Umbilical cord (tissue), 2 donors: ENCODE results near the gene TDRD10. TPM values are rescaled to one million over a fixed set of nuclear protein-coding genes. Genes with fewer than 3 reads are reported as not detected.
"Not testable (repeated sequence)": the region's sequence is repeated elsewhere in the genome, so short reads cannot be mapped to it uniquely, and the experiment has no call there.

ENCODE experiments used
- DNase-seq: peaks from one replicate; pipeline ENCODE4 v3.0.0-alpha.2; 2015; ENCODE audit warnings: low spot score
- total RNA-seq: library from RNA; depleted of rRNA; stranded (reverse); fragments of >200 nt; gene quantifications from one replicate; pipeline ENCODE4 v1.2.3, GENCODE V29; 2014; ENCODE audit warnings: low replicate concordance; ENCODE audit not compliant: insufficient read depth

The TDRD10 gene
- total RNA-seq, 1 donor from 2014 or later = not detected

GRCh38 chr1:154514066-154514553, 12.1 kb downstream of the TDRD10 start:
- DNase-seq = no peak

GRCh38 chr1:154517661-154518060, 15.6 kb downstream of the TDRD10 start:
- DNase-seq = no peak

GRCh38 chr1:154519591-154519991, 17.6 kb downstream of the TDRD10 start:
- no peak for DNase-seq

GRCh38 chr1:154520333-154520732, 18.3 kb downstream of the TDRD10 start:
- no peak for DNase-seq

GRCh38 chr1:154521695-154522094, 19.7 kb downstream of the TDRD10 start:
- DNase-seq = no peak

GRCh38 chr1:154524881-154525280, 22.9 kb downstream of the TDRD10 start:
- no peak for DNase-seq

GRCh38 chr1:154527192-154527591, 25.2 kb downstream of the TDRD10 start:
- no peak for DNase-seq

GRCh38 chr1:154529308-154529707, 27.3 kb downstream of the TDRD10 start:
- DNase-seq = no peak

- not testable (repeated sequence) for DNase-seq
These were observed 29.9 kb downstream of the TDRD10 start for GRCh38 chr1:154531950-154532349.

GRCh38 chr1:154533952-154534844, 32.2 kb downstream of the TDRD10 start:
- DNase-seq = no peak

- no peak for DNase-seq
These were observed 34.6 kb downstream of the TDRD10 start for GRCh38 chr1:154536570-154536969.

GRCh38 chr1:154539486-154540483, 37.8 kb downstream of the TDRD10 start:
- no peak for DNase-seq

- DNase-seq = no peak
These were observed 39.2 kb downstream of the TDRD10 start for GRCh38 chr1:154541231-154541630.

GRCh38 chr1:154546264-154547063, 44.4 kb downstream of the TDRD10 start:
- DNase-seq = peak; percentile 40

- DNase-seq = peak; percentile 21
These were observed 45.2 kb downstream of the TDRD10 start for GRCh38 chr1:154547105-154547732.

GRCh38 chr1:154548028-154548427, 46.0 kb downstream of the TDRD10 start:
- DNase-seq = no peak

- DNase-seq = no peak
These were observed 47.3 kb downstream of the TDRD10 start for GRCh38 chr1:154549202-154549770.

GRCh38 chr1:154550070-154550469, 48.1 kb downstream of the TDRD10 start:
- no peak for DNase-seq

- DNase-seq = no peak
These were observed 48.6 kb downstream of the TDRD10 start for GRCh38 chr1:154550657-154551056.

GRCh38 chr1:154551474-154551873, 49.5 kb downstream of the TDRD10 start:
- no peak for DNase-seq
